NCI-H2107 (cell line): ENCODE results near the gene MTHFD2L.

Experiments
- DNase-seq: peaks from one replicate; lab custom pipeline; 2025; lab: John Stamatoyannopoulos, UW

Gene MTHFD2L

DNA sequence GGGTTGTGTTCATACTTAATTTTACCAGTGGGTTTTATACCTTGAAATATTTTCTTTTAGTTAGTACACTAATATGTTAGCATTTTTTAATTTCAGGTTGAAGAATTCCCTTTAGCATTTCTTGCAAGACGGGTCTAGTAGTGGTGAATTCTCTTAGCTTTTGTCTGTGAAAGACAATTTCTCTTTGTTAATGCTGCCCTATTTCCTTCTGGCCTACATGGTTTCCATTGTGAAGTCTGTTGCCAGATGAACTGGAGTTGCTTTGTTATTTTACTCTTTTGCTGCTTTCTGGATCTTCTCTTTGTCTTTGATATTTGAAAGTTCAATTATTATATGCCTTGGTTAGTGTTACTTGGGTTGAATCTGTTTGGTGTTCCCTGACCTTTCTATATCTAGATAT, 25.0 kb upstream of the MTHFD2L start:
- DNase-seq: no peak

DNA sequence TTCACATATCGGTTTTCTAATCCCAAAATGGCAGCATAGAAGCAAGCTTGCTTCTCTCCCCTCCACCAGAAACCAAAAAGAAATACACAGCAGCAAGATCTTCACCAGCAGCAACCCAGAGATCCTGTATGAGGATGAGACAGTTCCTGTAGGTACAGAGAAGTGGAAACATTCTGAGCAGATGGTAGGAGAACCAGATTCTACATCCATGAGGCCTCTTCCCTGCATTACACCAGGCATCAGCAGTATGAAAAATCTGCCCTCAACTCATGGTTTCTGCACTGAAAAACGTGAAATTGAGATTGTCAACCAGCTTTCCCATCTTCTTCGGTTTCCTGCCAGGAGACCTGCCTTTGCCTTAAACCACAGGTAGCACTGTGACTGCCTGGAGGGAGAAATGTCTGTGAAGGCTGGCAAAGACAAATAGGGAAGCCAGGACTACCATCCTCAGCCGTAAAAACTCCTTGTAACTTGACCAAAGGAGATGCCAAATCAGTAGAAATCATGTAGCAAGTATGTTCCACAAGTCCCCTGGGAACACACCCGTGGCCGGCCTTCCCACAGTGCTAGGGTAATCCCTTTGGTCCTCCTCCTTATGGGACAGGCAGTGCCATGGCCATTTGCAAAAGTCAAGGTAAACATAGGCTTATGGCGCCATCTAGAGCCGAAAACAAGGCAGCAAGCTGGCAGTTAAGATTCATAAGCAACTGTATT, 24.0 kb upstream of the MTHFD2L start:
- peak; percentile 57 for DNase-seq

DNA sequence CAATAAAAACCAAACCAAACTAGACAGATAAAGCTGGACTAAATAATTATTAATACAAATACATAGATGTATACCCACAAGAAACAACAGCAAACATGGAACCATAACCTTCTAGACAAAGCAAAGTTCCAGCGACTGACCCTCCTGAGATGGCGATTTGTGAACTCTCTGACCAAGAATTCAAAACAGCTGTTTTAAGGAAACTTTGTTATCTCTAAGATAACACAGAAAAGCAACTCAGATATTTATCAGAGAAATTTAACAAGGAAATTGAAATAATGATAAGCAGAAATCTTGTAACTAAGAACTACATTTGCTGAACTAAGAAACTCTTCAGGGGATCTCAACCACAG, 23.4 kb upstream of the MTHFD2L start:
- DNase-seq: no peak

DNA sequence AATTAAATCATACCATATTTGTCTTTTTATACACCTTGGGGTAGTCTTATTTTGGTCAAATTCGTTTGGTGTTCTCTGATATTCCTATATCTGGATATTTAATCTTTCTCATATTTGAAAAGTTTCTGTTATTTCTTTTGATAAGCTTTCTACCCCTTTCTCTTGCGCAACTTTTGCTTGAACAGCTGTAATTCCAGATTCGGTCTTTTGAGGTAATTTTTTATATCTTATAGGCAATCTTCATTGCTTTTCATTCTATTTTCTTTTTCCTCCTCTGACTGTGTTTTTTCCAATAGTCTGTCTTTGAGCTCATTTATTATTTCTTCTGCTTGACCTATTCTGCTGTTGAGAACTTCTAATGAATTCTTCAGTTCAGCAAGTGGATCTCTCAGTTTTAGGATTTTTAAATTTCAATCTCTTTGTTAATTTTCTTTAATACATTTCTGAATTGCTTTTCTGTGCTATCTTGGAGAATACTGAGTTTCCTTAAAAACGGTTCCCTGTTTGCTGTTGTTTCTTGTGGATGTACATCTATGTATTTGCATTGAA, 11.3 kb upstream of the MTHFD2L start:
- no peak for DNase-seq

DNA sequence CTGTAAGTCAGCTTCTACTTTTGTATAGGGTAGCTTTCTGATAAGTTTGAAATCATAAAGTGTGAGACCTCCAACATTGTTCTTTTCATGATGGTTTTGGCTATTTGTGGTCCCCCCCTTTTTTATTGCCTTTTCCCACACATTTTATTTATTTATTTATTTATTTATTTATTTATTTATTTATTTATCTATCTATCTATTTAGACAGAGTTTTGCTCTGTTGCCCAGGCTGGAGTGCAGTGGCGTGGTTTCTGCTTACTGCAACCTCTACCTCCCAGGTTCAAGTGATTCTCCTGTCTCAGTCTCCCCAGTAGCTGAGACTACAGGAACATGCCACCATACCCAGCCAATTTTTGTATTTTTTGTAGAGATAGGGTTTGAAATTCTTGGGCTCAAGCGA, 9.7 kb upstream of the MTHFD2L start:
- DNase-seq: no peak

DNA sequence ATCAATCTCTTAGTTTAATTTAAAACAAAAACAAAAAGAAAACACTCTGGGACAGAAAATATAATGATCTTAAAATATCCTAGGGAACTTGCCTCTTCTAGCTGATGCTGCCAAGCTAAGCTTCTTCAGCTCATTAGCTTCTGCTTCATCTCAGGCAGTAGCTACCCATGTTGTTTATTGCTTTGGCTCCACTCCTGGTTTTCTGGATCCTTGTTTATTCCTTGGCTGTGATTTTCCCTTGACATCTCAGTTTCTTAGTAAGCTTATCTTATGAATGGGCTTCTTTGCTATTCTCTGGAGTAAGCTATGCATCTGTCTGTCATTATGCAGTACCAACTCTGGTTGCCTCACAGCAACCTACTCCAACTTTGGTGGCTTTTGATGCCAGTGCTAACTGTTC, 5.1 kb upstream of the MTHFD2L start:
- no peak for DNase-seq

DNA sequence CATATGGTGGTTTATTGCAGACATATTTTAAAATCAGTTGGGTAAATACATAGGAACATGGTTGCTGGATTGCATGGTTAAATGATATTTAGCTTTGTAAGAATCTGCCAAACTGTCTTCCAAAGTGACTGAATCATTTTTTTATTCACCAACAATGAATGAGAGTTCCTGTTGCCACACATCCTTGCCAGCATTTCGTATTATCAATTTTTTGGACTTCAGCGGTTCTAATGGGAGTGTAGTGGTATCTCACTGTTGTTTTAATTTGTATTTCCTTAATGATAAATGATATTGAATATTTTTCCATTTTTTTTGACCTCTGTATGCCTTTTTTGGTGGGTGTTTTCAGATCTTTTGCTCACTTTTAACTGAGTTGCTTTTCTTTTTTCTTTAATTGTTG, 1.4 kb upstream of the MTHFD2L start:
- DNase-seq: no peak

DNA sequence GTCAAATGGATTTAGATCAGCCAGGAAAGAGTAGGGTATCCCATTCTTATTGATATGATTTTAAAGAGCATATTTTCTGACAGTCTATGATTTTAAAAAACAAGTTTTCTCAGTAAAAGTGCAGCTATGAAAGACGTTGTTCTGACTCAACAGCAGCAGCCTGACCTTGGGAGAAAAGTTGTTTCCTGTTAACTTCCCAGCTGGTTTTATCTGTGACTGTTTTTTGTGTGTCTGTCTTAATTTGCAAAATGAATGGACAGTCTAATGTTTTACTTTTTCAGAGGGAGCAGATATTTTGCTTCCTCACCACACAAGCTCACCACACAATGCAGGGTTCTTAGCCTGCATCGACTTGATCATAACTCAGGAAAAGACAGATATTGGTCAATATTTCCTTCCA, 764 bp upstream of the MTHFD2L start:
- no peak for DNase-seq

DNA sequence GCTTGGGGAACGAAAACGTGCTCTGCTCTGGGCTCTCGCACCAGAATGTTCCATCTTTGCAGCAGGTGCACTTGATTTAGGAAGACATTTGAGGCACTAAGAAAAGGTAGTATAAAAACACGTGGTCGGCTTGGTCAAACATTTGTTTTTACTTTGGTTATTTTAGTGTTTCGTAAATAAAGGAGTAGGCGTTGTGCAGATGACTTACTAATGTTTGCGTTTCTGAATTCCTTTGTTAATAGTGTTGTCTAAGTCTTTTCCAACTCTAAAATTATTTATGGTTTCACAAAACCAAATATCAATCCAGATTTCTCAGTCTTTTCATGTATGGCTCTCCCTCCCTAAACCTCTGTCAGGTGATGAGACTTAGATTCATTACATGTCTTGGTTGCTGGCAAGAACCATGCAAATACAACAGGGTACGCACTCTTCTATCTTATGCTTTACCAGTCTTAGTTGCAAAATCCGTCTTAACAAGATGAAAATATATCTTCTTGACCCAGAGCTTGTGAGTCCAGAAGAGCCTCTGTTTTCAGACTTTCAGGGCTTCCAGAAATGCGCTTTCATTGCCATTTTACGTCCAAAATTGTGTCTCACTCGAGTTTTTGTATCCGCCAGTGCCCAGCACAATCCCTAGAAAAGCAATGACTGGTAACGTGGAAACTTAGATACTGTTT, 686 bp downstream of the MTHFD2L start:
- DNase-seq: no peak

DNA sequence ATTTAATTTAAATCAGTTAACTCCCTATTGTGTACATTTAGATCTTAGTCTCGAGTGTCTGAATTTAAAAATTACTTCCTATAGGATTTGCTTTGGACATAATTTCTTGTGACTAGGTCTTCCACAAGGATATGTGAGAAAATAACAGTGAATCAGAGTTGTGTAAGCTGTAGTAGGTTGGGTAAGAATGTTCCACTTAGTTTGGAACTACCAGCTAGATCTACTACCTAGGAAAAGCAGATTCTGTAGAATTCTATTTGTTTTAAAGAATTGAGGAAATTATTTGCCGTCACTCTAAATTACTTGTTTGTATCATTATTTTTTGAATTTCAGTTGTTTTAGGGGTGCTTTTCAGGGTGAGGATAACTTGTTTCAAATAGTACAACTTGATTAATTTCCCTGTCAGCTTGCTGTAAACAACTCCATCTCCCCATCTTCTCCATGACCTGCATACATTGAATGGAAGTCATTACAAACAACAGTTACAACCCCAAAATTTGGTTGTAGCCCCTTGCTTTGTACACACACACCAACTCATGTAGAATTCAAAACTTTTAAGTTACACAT, 1.3 kb downstream of the MTHFD2L start:
- no peak for DNase-seq

DNA sequence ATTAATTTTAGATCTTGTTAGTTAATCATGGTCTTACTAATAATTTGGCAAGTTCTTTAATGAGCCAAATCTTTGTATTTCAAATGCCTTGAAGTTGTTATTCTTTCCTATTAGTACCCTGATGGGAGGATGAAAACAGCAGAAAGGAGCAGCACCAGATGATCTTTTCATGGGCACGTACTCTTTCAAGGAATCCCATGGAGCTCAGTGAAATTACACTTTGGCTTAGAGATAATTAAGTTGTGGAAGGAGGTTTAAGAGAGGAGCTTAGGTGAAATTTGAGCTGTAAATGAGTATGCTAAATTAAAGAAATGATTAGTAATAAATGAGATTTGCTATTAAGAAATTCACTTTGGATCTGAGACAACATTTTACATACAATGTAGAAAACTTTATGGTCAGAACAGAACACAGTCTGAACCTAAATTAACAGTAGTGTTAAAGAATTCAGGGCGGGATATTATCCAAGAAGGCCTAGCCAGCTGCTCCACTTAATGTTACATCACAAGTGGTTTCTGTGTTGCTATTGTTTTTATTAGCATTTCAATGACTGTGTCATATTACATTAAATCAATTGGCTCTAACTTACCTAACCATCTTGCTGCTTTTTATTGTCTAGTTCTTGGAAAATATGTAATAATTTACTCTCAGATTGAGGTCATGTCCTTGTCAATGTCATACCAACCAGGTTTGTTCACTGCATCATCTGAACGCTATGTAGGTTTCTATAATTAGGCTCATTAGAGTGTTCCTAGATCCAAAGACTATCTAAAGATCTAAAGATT, 3.9 kb downstream of the MTHFD2L start:
- no peak for DNase-seq

DNA sequence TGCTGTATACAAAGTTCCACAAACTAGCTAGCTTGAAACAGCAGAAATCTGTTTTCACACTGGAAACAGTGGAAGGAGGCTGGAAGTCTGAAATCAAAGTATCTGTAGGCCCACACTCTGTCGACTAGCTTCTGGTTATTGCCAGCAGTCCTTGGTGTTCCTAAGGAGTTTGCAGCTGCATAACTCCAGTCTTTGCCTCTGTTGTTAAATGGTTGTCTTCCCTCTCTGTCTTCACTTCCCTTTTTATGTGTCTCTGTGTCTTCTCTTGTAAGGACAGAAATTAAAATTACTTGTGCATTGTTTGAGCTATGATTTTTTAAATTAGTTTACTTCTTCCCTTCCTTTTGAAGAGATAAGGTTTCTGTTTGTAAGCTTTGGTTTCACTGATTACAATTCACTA, 8.2 kb downstream of the MTHFD2L start:
- no peak for DNase-seq

DNA sequence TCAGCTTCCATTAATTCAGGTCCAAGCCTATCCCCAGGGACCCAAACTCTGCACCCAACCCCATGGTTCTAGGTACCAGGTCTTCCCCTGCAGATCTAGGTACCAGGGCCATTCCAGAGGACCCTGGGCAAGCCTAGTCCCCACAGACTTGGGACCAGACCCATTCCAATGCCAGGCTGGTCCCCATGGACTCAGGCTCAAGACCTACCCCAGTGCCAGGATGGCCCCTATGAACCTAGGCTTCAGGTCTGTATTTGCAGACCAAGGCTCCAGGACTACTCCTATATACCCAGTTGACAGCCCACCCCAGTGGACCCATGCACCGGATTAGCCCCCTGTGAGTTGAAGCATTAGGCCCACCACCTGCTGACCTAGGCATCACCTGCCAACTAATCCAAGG, 8.9 kb downstream of the MTHFD2L start:
- no peak for DNase-seq

DNA sequence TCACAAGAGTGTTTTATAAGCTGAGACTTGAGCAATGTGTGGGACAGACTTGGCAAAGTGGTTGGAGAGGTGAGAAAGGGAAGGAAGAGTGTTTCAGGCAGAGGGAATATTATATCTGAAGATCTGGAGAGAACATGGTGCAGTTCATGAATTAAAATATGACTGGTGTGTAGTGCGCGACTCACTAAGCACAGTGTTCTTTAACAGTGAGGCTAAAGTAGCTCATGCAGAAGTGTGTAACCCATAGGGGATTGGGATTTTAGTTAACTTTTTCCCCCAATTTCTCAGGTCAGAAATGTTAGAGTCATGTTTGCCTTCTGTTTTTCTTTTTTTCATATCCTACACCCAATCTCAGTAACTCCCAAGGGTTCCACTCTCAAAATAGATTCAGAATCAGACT, 9.7 kb downstream of the MTHFD2L start:
- DNase-seq: no peak

DNA sequence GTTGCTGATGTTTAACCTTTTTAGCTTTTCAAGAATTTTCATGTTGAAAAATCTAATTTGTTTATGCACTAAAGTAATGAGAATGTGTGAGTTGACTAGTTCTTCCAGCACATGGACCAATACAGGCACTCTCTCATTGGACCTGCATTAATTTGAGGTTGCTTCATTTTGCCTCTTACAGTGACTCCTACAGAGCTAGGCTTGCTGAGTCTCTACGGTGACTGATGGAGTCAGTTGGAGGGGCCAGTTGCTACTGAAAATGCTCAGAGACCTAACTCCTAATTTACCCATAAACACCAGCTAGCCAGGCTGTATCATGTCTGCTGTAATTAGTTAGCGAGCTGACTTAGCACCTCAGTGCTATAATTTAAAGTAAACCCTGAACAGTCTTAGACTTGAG, 10.9 kb downstream of the MTHFD2L start:
- no peak for DNase-seq

DNA sequence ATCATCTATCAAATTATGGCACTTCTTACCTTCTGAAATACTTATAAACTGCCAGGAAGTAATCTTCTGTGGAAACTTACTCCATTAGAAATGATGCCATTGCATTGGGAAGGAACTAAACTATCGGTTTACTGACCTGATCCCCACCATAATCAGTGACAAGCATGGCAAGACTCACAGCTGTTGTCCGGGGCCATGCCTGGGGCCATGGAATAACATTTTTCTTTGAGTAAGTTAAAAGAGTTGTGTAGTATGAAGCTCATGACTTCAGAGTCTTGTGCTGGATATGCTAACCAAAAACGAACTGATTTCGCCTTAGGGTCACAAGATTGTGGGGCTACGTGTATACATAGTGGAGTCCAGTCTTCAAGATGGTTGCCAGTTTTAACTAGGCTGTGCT, 15.4 kb downstream of the MTHFD2L start:
- DNase-seq: no peak

DNA sequence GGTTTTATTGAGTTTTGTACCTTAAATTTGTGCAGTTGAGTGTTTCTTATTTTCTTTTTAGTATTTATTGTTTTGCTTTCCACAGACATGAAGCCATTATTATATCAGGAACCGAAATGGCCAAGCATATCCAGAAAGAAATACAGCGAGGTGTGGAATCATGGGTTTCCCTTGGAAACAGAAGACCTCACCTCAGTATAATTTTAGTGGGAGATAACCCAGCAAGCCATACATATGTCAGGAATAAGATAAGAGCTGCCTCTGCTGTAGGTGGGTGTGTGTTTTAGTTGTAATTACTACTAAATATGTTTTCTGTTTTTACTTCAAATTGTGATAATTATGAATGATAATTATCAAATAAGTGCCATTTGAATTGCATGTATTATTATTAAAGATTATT, 16.5 kb downstream of the MTHFD2L start:
- DNase-seq: no peak

DNA sequence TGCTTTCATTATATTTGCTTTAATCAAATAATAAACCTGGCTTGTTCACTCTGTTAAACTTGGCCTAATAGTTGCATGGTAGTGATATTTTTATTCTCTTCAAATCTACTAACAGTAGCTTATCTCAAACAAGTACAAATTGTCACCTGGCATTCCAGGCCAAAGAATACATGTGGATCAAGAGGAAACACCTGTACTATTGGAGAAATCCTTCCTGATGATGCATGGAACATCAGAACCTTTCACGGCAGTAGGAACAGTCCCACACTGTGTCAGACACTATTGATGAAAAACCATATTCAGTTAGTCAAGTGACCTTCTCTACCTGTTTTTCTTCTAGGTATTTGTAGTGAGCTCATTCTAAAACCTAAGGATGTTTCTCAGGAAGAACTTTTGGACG, 17.0 kb downstream of the MTHFD2L start:
- no peak for DNase-seq

DNA sequence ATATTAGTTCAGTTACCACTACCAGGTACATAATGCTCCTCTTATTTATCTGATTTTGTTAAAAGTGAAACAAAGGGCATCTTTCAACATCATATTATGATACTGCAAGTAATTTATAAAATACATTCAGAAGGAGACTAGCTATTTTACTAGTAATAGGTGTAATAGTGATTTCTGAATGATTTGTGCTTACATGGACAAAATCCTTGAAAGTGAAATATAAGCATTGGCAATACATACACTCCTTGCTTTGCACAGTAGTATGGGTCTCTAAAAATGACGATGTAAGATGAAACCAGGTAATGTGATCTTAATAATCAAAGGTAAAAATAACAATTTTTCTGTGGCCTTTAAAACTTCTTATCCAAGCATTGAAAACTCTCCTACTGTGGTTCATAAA, 17.5 kb downstream of the MTHFD2L start:
- DNase-seq: no peak

DNA sequence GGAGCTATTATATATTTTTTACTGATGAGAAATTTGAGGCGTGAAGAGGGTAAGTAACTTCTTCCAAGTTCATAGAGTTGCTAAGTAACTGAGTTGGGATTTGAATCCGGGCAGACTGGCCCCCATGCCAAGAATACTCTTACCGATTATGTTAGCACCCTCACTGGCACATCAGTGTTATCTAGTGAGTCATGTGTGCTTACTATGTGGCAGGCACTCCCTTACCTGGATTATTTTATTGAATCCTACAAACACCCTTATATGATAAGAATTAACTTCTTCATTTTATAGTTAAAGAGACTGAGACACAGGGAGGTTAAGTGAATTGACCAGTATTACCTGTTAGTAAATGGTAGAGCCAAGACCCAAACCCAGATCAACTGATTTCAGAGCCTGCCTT, 20.9 kb downstream of the MTHFD2L start:
- no peak for DNase-seq

DNA sequence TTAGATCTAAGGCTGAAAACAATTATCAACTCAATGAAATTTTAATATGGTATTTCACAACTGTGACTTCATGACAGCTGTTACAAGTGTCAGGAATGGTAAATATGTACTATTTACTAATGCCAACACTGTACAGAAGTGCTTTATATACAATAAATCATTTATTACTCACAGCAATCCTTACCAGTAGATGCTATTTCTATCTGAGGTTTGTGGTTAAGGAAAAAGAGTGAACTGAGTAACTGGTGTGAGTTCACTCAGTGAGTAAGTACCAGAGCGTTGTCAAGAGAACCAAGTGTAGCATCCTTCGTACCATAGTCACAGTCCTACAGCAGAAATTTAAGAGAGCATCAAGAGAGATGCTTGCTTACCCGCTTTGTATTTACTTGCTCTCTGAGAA, 23.3 kb downstream of the MTHFD2L start:
- DNase-seq: no peak

DNA sequence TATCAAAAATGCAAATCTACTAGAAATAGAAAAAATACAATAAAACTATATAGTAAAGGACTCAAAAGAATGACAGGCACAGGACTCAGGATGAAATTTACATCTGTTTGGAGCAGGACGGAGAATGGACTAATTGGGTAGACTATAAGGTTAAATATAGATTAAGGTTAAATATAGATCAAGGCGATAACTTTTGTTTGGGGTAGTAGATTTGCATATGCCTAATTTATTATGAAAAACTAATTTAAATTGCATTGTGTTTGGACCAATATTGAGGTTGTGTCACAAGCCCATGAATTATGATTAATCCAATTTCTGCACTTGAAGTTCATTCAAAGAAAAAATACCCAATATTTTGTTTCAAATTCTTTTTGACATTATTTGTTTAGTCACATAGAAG, 31.0 kb downstream of the MTHFD2L start:
- no peak for DNase-seq
